Sigmoid colon (tissue), 4 donors: Measurements from ENCODE around the gene C16orf90.

ENCODE experiments used
- EP300 ChIP-seq, 4 donors: sonication (generic); formaldehyde crosslinking; IDR thresholded peaks; one replicate each; pipeline ENCODE4 v1.6.1; 2017; ENCODE audit warnings: antibody characterized with exemption in 4 of 4
- TF ChIP-seq, protein P1 (sequence below), 4 experiments: fragments of 450-650 bp in 3 of 4; fragments of 200-600 bp in 1 of 4; IDR thresholded peaks; one replicate each; pipeline ENCODE4 v1.5.1; 2016 to 2019; ENCODE audit warnings: antibody characterized with exemption in 4 of 4, mild to moderate bottlenecking in 3 of 4, moderate library complexity in 2 of 4

DNA sequence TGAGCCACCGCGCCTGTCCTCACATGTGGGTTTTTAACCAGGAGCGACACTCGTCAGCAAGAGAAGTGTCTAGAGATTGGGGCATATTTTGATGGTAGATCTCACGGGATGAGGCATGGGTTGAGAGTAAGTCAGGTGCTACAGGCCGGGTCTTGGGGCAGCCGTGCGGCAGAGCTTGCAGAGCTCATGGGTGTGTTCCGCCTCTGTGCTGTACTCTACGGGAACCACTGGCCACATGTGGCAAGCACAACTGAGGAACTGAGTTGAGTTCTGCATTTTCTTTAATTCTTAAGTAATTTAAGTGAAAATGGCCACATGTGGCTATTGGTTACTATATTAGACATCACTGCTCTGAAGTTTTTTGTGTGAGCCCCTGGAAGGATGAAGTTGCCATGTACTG is 15.1 kb upstream of the C16orf90 start:
- TF ChIP-seq, protein P1, sequence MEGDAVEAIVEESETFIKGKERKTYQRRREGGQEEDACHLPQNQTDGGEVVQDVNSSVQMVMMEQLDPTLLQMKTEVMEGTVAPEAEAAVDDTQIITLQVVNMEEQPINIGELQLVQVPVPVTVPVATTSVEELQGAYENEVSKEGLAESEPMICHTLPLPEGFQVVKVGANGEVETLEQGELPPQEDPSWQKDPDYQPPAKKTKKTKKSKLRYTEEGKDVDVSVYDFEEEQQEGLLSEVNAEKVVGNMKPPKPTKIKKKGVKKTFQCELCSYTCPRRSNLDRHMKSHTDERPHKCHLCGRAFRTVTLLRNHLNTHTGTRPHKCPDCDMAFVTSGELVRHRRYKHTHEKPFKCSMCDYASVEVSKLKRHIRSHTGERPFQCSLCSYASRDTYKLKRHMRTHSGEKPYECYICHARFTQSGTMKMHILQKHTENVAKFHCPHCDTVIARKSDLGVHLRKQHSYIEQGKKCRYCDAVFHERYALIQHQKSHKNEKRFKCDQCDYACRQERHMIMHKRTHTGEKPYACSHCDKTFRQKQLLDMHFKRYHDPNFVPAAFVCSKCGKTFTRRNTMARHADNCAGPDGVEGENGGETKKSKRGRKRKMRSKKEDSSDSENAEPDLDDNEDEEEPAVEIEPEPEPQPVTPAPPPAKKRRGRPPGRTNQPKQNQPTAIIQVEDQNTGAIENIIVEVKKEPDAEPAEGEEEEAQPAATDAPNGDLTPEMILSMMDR (IDR thresholded peaks at IDR 0.05): no peak
- TF ChIP-seq EP300 (IDR thresholded peaks at IDR 0.05): no peak
